ENCODE measurements around the gene LSM7.
"Not testable (repeated sequence)": the region's sequence is repeated elsewhere in the genome, so short reads cannot be mapped to it uniquely, and the experiment has no call there.

The LSM7 gene

GRCh38 chr19:2354670-2355069 lies 26.3 kb upstream of the LSM7 start:
- no peak for DNase-seq

- no peak for DNase-seq
Measured at GRCh38 chr19:2353887-2354592, 25.7 kb upstream of the LSM7 start.

- DNase-seq: no peak
Measured at GRCh38 chr19:2353159-2353886, 24.9 kb upstream of the LSM7 start.

- DNase-seq: no peak
Measured at GRCh38 chr19:2352121-2352520, 23.7 kb upstream of the LSM7 start.

- no peak for DNase-seq
Measured at GRCh38 chr19:2351591-2351990, 23.2 kb upstream of the LSM7 start.

- no peak for DNase-seq
Measured at GRCh38 chr19:2350656-2351055, 22.3 kb upstream of the LSM7 start.

- not testable (repeated sequence) for DNase-seq
Measured at GRCh38 chr19:2349818-2350217, 21.4 kb upstream of the LSM7 start.

GRCh38 chr19:2345794-2346663 lies 17.6 kb upstream of the LSM7 start:
- no peak for DNase-seq

GRCh38 chr19:2345076-2345475 lies 16.7 kb upstream of the LSM7 start:
- DNase-seq: no peak

- no peak for DNase-seq
Measured at GRCh38 chr19:2344381-2344870, 16.0 kb upstream of the LSM7 start.

GRCh38 chr19:2343289-2343982 lies 15.1 kb upstream of the LSM7 start:
- no peak for DNase-seq

- no peak for DNase-seq
Measured at GRCh38 chr19:2342656-2343288, 14.4 kb upstream of the LSM7 start.

GRCh38 chr19:2341982-2342381 lies 13.6 kb upstream of the LSM7 start:
- no peak for DNase-seq

GRCh38 chr19:2341244-2341751 lies 12.9 kb upstream of the LSM7 start:
- DNase-seq: no peak

- no peak for DNase-seq
Measured at GRCh38 chr19:2340496-2341243, 12.3 kb upstream of the LSM7 start.

- DNase-seq: no peak
Measured at GRCh38 chr19:2339644-2340310, 11.4 kb upstream of the LSM7 start.

GRCh38 chr19:2338751-2339643 lies 10.6 kb upstream of the LSM7 start:
- DNase-seq: no peak

GRCh38 chr19:2338055-2338615 lies 9.7 kb upstream of the LSM7 start:
- no peak for DNase-seq

- no peak for DNase-seq
Measured at GRCh38 chr19:2337329-2337707, 8.9 kb upstream of the LSM7 start.

All from CD4-positive, alpha-beta T cell treated with Interleukin-4 for 1 hour (primary cell).